Keratinocyte (primary cell): ENCODE measurements around the gene HSH2D. TPM values are rescaled to one million over a fixed set of nuclear protein-coding genes. Genes with fewer than 3 reads are reported as not detected.

Source experiments
- DNase-seq: peaks from one replicate; pipeline ENCODE4 v3.0.0-alpha.2; 2011; ENCODE audit warnings: low read depth, missing footprints, low spot score
- FAIRE-seq: peaks from 2 replicates; lab custom pipeline; 2011; peaks lifted over from hg19 to GRCh38; lab: Jason Lieb, UNC
- H2AFZ ChIP-seq: 2 replicates; pipeline ENCODE4 v1.6.0; 2012; ENCODE audit warnings: low read length, control low read depth, inconsistent platforms; ENCODE audit not compliant: control insufficient read depth
- H3K27ac ChIP-seq: 2 replicates; pipeline ENCODE4 v1.5.1; 2011; ENCODE audit warnings: low read length; ENCODE audit not compliant: control insufficient read depth, insufficient read depth
- H3K27me3 ChIP-seq: 3 replicates; pipeline ENCODE4 v1.6.0; 2011; ENCODE audit warnings: low read length; ENCODE audit not compliant: control insufficient read depth, insufficient read depth; ENCODE audit errors: extremely low read depth
- H3K36me3 ChIP-seq, 2 experiments: 2 replicates in 1 of 2; 3 replicates in 1 of 2; pipeline ENCODE4 v1.5.1; 2011; ENCODE audit warnings: low read length in 2 of 2, mild to moderate bottlenecking in 1 of 2; ENCODE audit not compliant: control insufficient read depth in 2 of 2, insufficient read depth in 2 of 2; ENCODE audit errors: extremely low read depth in 1 of 2
- H3K4me1 ChIP-seq: 3 replicates; pipeline ENCODE4 v1.5.1; 2011; ENCODE audit warnings: low read length; ENCODE audit not compliant: control insufficient read depth, insufficient read depth; ENCODE audit errors: extremely low read depth
- H3K4me2 ChIP-seq: 3 replicates; pipeline ENCODE4 v1.6.0; 2011; ENCODE audit warnings: low read depth, low read length; ENCODE audit not compliant: control insufficient read depth, insufficient read depth; ENCODE audit errors: extremely low read depth
- H3K4me3 ChIP-seq, 3 experiments: fragments of 200-600 bp in 1 of 3; sonication (generic) in 1 of 3; 2 replicates in 2 of 3; 3 replicates in 1 of 3; pipeline ENCODE4 v1.5.1; 2011 to 2016; ENCODE audit warnings: low read length in 3 of 3, mild to moderate bottlenecking in 3 of 3, control low read depth in 2 of 3, inconsistent platforms in 1 of 3, low read depth in 1 of 3, mixed read lengths in 1 of 3, mixed run types in 1 of 3, moderate library complexity in 1 of 3; ENCODE audit not compliant: control insufficient read depth in 2 of 3, insufficient read depth in 2 of 3; ENCODE audit errors: extremely low read depth in 1 of 3
- H3K79me2 ChIP-seq: 2 replicates; pipeline ENCODE4 v1.6.0; 2012; ENCODE audit warnings: low read length; ENCODE audit not compliant: control insufficient read depth, insufficient read depth
- H3K9ac ChIP-seq: 3 replicates; pipeline ENCODE4 v1.6.0; 2011; ENCODE audit warnings: low read length; ENCODE audit not compliant: control insufficient read depth, insufficient read depth; ENCODE audit errors: extremely low read depth
- H3K9me1 ChIP-seq: 3 replicates; pipeline ENCODE4 v1.6.0; 2011; ENCODE audit warnings: low read length; ENCODE audit not compliant: control insufficient read depth, insufficient read depth; ENCODE audit errors: extremely low read depth
- H3K9me3 ChIP-seq: 2 replicates; pipeline ENCODE4 v1.5.1; 2012; ENCODE audit warnings: low read depth, low read length; ENCODE audit not compliant: control insufficient read depth
- H4K20me1 ChIP-seq: 3 replicates; pipeline ENCODE4 v1.6.0; 2011; ENCODE audit warnings: low read length; ENCODE audit not compliant: control insufficient read depth, insufficient read depth; ENCODE audit errors: extremely low read depth
- EZH2 ChIP-seq: IDR thresholded peaks from one replicate; pipeline ENCODE4 v1.6.1; 2012; ENCODE audit warnings: inconsistent platforms, mild to moderate bottlenecking, low read length, moderate library complexity
- dilution Hi-C: fragments of 300-500 bp; cut with MboI; formaldehyde crosslinking; loops from one replicate; pipeline ENCODE4 v1.7.0; 2020; ENCODE audit warnings: low sequenced_read_pairs; ENCODE audit not compliant: extremely low pct_ligation_motif_present
- polyA plus RNA-seq, 5 experiments: library from polyadenylated mRNA; depleted of rRNA in 3 of 5; stranded (reverse) in 3 of 5; stranded (forward) in 1 of 5; unstranded in 1 of 5; fragments of >200 nt; gene quantifications; 1 replicate in 1 of 5; 2 replicates in 3 of 5; 3 replicates in 1 of 5; pipeline versions ENCODE4 v1.2.1 to v1.2.3, GENCODE V29; 2011 to 2012; ENCODE audit warnings: missing spikeins in 2 of 5, low read depth in 1 of 5, low replicate concordance in 1 of 5
- TF ChIP-seq, protein P1 (sequence below), 3 experiments: IDR thresholded peaks in 1 of 3; conservative IDR thresholded peaks in 1 of 3; optimal IDR thresholded peaks in 1 of 3; 2 replicates in 2 of 3; 3 replicates in 1 of 3; pipeline versions ENCODE3 to v1.5.1; 2011; ENCODE audit warnings: low read length in 3 of 3, mild to moderate bottlenecking in 3 of 3, moderate library complexity in 2 of 3, control low read depth in 1 of 3, inconsistent platforms in 1 of 3; ENCODE audit not compliant: insufficient read depth in 2 of 3; ENCODE audit errors: extremely low read depth in 1 of 3

HSH2D gene
- polyA plus RNA-seq, 1 donor (not counting 4 experiments of a cell fraction or from before 2014, with no cell fraction given) = 1.1 TPM

DNA sequence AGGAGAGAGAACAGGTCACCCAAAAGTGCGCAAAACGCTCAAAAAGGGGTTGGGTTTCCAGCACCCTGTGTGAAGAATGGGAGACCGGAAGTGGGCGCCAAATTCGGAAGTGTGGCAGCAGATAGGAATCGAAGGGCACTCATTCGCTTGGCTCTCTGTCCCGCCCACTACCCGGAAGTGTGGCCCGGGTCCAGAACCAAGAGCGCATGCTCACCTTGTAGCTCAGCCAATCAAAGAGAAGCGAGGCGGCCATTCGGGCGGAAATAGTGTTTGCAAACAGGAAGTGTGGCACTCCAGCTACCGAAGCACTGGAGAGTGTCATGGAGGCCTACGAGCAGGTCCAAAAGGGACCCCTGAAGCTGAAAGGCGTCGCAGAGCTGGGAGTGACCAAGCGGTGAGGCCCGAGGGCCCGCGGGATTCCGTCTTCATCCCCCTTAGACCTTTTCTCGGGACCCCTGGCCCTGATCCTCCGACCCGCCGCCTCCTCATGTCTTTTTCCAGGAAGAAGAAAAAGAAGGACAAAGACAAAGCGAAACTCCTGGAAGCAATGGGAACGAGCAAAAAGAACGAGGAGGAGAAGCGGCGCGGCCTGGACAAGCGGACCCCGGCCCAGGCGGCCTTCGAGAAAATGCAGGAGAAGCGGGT lies 41.8 kb downstream of the HSH2D start, which contains the start of gene FAM32A:
Gene FAM32A, plus strand, starts transcription at position 288 of the 645 bp plus-strand sequence. Its CDS starts 33 bp downstream, at position 321.
- H3K4me3 ChIP-seq = peak within 1 kb of the TSS; percentile 95 to 97 (median 96)
- H4K20me1 ChIP-seq = no peaks in the 10 kb centered on the region
- FAIRE-seq (peak; percentile 87), DNase-seq (peak; percentile 97)
- H3K4me1 ChIP-seq = peaks cover 15% of the 10 kb centered on the region
- no peak for TF ChIP-seq EZH2
- TF ChIP-seq, protein P1, sequence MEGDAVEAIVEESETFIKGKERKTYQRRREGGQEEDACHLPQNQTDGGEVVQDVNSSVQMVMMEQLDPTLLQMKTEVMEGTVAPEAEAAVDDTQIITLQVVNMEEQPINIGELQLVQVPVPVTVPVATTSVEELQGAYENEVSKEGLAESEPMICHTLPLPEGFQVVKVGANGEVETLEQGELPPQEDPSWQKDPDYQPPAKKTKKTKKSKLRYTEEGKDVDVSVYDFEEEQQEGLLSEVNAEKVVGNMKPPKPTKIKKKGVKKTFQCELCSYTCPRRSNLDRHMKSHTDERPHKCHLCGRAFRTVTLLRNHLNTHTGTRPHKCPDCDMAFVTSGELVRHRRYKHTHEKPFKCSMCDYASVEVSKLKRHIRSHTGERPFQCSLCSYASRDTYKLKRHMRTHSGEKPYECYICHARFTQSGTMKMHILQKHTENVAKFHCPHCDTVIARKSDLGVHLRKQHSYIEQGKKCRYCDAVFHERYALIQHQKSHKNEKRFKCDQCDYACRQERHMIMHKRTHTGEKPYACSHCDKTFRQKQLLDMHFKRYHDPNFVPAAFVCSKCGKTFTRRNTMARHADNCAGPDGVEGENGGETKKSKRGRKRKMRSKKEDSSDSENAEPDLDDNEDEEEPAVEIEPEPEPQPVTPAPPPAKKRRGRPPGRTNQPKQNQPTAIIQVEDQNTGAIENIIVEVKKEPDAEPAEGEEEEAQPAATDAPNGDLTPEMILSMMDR (optimal IDR thresholded peaks at IDR 0.05 in 1 of 3, IDR thresholded peaks at IDR 0.05 in 1 of 3, conservative IDR thresholded peaks at IDR 0.05 in 1 of 3; ENCODE audit: extremely low read depth in 1 of 3, insufficient read depth in 2 of 3, low read length in 3 of 3) = no peak
- H3K4me2 ChIP-seq = peak within 1 kb of the TSS; percentile 92
- H3K9ac ChIP-seq = peak within 1 kb of the TSS; percentile 93
- dilution Hi-C loops = no loop called here
- peaks cover 34% of the 10 kb centered on the region for H3K79me2 ChIP-seq
- peaks cover 11 to 19% of the 10 kb centered on the region in 2 experiments for H3K36me3 ChIP-seq
- no peaks in the 10 kb centered on the region for H3K9me3 ChIP-seq
- no peaks in the 10 kb centered on the region for H3K9me1 ChIP-seq
- H3K27ac ChIP-seq = peak within 1 kb of the TSS; percentile 86
- H3K27me3 ChIP-seq = no peaks in the 10 kb centered on the region
- peak within 1 kb of the TSS; percentile 81 for H2AFZ ChIP-seq

DNA sequence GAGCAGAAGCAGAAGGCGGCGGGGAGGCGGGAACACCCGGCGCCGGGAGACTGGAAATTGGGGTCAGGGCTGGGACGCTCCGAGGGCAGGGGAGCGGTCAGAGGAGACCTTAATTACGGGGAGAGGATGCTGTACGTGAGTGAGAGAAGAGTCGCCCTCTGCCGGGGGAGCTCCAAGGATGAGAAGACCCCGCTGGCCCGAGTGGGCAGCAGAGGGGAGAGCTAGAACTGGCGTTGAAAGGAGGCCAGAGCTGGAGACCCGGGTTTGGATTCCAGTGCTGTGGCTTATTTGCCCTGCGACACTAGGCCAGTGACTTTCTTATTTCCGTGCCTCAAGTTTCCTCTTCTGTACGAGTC lies 42.3 kb downstream of the HSH2D start:
- DNase-seq (no peak), FAIRE-seq (no peak)
- peak overlapping the region; percentile 81 for H2AFZ ChIP-seq

More for the DNA sequence above, 42.3 kb downstream of the HSH2D start:
- H3K27me3 ChIP-seq = no peaks in the 10 kb centered on the region
- peaks cover 10% of the 10 kb centered on the region for H3K4me1 ChIP-seq
- no peaks in the 10 kb centered on the region for H4K20me1 ChIP-seq
- no peaks in the 10 kb centered on the region for H3K9me3 ChIP-seq
- peaks cover 34% of the 10 kb centered on the region for H3K79me2 ChIP-seq
- TF ChIP-seq, protein P1 (optimal IDR thresholded peaks at IDR 0.05 in 1 of 3, IDR thresholded peaks at IDR 0.05 in 1 of 3, conservative IDR thresholded peaks at IDR 0.05 in 1 of 3; ENCODE audit: extremely low read depth in 1 of 3, insufficient read depth in 2 of 3, low read length in 3 of 3) = peak; percentile 30 to 59 (median 51)
- no peak for TF ChIP-seq EZH2
- H3K9me1 ChIP-seq = no peaks in the 10 kb centered on the region
- dilution Hi-C loops = no loop called here
- peaks cover 14 to 24% of the 10 kb centered on the region in 2 experiments for H3K36me3 ChIP-seq
- H3K9ac ChIP-seq = peak overlapping the region; percentile 93
- H3K4me3 ChIP-seq = peak overlapping the region; percentile 95 to 97 (median 96)
- peak overlapping the region; percentile 92 for H3K4me2 ChIP-seq
- peak overlapping the region; percentile 86 for H3K27ac ChIP-seq
